H1 (cell line): ENCODE results near the gene MAPKAPK2. TPM values are rescaled to one million over a fixed set of nuclear protein-coding genes. Genes with fewer than 3 reads are reported as not detected.

Experiments used
- SP1 ChIP-seq: IDR thresholded peaks from 2 replicates; pipeline ENCODE4 v1.6.1; 2011; ENCODE audit warnings: low read depth, low read length
- polyA plus RNA-seq, 7 experiments: library from polyadenylated mRNA; depleted of rRNA in 3 of 7; stranded (reverse) in 5 of 7; unstranded in 2 of 7; fragments of >200 nt in 5 of 7; fragments of 200-250 nt in 2 of 7; gene quantifications; 1 replicate in 5 of 7; 2 replicates in 1 of 7; 4 replicates in 1 of 7; pipeline versions ENCODE4 v1.2.1 to v1.2.3, GENCODE V29; 2011 to 2013; ENCODE audit warnings: missing spikeins in 2 of 7, mixed read lengths in 2 of 7
- total RNA-seq: library from RNA; stranded (reverse); fragmentation: NEBNext Ultra II Directional; extraction: Animal tissue kit (Norgen Biotek cat#: 25700); gene quantifications from 2 replicates; pipeline ENCODE4 v1.2.1, GENCODE V29; 2021
- TF ChIP-seq, protein P1 (sequence below): fragments of 300-600 bp; sonication (generic); IDR thresholded peaks from 2 replicates; pipeline ENCODE4 v1.7.1; 2012; ENCODE audit warnings: low read length, moderate library complexity, mild to moderate bottlenecking, inconsistent platforms; ENCODE audit not compliant: insufficient replicate concordance

MAPKAPK2 gene
- total and polyA plus RNA-seq, 2 of the 8 experiments (the other 6 are each of a cell fraction or from before 2014, with no cell fraction given), result 27.5 to 44.9 TPM

DNA sequence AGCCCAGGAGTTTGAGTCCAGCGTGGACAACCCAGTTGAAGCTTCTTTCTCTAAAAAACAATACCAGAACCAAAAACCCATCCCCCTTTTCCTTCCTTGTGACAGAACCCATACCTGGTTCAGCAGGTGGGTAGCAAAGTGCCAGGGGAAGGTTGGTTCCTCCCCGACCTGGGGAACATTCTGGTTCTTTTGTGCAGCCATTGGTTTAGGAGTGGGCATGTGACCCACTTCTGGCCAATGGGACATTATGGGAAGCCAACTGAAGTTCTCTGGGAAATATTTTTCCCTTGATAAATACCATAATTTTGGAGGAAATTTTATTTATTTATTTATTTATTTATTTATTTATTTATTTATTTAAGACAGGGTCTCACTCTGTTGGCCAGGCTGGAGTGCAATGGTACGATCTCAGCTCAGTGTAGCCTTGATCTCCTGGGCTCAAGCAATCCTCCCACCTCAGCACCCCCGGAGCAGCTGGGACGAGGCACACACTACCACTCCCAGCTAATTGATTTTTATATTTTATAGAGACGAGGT is 15.8 kb upstream of the MAPKAPK2 start (continued):
- TF ChIP-seq, protein P1, sequence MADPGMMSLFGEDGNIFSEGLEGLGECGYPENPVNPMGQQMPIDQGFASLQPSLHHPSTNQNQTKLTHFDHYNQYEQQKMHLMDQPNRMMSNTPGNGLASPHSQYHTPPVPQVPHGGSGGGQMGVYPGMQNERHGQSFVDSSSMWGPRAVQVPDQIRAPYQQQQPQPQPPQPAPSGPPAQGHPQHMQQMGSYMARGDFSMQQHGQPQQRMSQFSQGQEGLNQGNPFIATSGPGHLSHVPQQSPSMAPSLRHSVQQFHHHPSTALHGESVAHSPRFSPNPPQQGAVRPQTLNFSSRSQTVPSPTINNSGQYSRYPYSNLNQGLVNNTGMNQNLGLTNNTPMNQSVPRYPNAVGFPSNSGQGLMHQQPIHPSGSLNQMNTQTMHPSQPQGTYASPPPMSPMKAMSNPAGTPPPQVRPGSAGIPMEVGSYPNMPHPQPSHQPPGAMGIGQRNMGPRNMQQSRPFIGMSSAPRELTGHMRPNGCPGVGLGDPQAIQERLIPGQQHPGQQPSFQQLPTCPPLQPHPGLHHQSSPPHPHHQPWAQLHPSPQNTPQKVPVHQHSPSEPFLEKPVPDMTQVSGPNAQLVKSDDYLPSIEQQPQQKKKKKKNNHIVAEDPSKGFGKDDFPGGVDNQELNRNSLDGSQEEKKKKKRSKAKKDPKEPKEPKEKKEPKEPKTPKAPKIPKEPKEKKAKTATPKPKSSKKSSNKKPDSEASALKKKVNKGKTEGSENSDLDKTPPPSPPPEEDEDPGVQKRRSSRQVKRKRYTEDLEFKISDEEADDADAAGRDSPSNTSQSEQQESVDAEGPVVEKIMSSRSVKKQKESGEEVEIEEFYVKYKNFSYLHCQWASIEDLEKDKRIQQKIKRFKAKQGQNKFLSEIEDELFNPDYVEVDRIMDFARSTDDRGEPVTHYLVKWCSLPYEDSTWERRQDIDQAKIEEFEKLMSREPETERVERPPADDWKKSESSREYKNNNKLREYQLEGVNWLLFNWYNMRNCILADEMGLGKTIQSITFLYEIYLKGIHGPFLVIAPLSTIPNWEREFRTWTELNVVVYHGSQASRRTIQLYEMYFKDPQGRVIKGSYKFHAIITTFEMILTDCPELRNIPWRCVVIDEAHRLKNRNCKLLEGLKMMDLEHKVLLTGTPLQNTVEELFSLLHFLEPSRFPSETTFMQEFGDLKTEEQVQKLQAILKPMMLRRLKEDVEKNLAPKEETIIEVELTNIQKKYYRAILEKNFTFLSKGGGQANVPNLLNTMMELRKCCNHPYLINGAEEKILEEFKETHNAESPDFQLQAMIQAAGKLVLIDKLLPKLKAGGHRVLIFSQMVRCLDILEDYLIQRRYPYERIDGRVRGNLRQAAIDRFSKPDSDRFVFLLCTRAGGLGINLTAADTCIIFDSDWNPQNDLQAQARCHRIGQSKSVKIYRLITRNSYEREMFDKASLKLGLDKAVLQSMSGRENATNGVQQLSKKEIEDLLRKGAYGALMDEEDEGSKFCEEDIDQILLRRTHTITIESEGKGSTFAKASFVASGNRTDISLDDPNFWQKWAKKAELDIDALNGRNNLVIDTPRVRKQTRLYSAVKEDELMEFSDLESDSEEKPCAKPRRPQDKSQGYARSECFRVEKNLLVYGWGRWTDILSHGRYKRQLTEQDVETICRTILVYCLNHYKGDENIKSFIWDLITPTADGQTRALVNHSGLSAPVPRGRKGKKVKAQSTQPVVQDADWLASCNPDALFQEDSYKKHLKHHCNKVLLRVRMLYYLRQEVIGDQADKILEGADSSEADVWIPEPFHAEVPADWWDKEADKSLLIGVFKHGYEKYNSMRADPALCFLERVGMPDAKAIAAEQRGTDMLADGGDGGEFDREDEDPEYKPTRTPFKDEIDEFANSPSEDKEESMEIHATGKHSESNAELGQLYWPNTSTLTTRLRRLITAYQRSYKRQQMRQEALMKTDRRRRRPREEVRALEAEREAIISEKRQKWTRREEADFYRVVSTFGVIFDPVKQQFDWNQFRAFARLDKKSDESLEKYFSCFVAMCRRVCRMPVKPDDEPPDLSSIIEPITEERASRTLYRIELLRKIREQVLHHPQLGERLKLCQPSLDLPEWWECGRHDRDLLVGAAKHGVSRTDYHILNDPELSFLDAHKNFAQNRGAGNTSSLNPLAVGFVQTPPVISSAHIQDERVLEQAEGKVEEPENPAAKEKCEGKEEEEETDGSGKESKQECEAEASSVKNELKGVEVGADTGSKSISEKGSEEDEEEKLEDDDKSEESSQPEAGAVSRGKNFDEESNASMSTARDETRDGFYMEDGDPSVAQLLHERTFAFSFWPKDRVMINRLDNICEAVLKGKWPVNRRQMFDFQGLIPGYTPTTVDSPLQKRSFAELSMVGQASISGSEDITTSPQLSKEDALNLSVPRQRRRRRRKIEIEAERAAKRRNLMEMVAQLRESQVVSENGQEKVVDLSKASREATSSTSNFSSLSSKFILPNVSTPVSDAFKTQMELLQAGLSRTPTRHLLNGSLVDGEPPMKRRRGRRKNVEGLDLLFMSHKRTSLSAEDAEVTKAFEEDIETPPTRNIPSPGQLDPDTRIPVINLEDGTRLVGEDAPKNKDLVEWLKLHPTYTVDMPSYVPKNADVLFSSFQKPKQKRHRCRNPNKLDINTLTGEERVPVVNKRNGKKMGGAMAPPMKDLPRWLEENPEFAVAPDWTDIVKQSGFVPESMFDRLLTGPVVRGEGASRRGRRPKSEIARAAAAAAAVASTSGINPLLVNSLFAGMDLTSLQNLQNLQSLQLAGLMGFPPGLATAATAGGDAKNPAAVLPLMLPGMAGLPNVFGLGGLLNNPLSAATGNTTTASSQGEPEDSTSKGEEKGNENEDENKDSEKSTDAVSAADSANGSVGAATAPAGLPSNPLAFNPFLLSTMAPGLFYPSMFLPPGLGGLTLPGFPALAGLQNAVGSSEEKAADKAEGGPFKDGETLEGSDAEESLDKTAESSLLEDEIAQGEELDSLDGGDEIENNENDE, result no peak
- TF ChIP-seq SP1, result no peak
